Activated effector memory CD4-positive, alpha-beta T cell treated with anti-CD3 and anti-CD28 coated beads, Interleukin-2, amount 50 U/mL, for 16 hours (primary cell): ENCODE measurements around the gene TBC1D16.

Experiments used
- DNase-seq: peaks from one replicate; pipeline ENCODE4 v3.0.0-alpha.2; 2020

Gene TBC1D16

GRCh38 chr17:79937391-79938335 lies 98.0 kb downstream of the TBC1D16 start:
- no peak for DNase-seq

- no peak for DNase-seq
Measured at GRCh38 chr17:79936641-79937381, 98.9 kb downstream of the TBC1D16 start.

- DNase-seq, result no peak
Measured at GRCh38 chr17:79936050-79936449, 99.6 kb downstream of the TBC1D16 start.

- DNase-seq, result no peak
Measured at GRCh38 chr17:79935197-79935885, 100.3 kb downstream of the TBC1D16 start.

GRCh38 chr17:79934653-79934970 lies 101.1 kb downstream of the TBC1D16 start:
- no peak for DNase-seq

GRCh38 chr17:79933863-79934652 lies 101.6 kb downstream of the TBC1D16 start:
- DNase-seq, result no peak

- DNase-seq, result no peak
Measured at GRCh38 chr17:79932451-79933306, 103.0 kb downstream of the TBC1D16 start.

GRCh38 chr17:79931817-79932309 lies 103.8 kb downstream of the TBC1D16 start:
- no peak for DNase-seq

- DNase-seq, result no peak
Measured at GRCh38 chr17:79930877-79931816, 104.5 kb downstream of the TBC1D16 start.

- DNase-seq, result no peak
Measured at GRCh38 chr17:79930062-79930876, 105.4 kb downstream of the TBC1D16 start.

- no peak for DNase-seq
Measured at GRCh38 chr17:79929257-79930061, 106.2 kb downstream of the TBC1D16 start.

GRCh38 chr17:79928502-79929256 lies 107.0 kb downstream of the TBC1D16 start:
- no peak for DNase-seq

- DNase-seq, result no peak
Measured at GRCh38 chr17:79927688-79928501, 107.8 kb downstream of the TBC1D16 start.

GRCh38 chr17:79927136-79927661 lies 108.5 kb downstream of the TBC1D16 start:
- DNase-seq, result no peak

GRCh38 chr17:79926605-79927135 lies 109.0 kb downstream of the TBC1D16 start:
- no peak for DNase-seq

- no peak for DNase-seq
Measured at GRCh38 chr17:79926142-79926604, 109.5 kb downstream of the TBC1D16 start.
